GM23338 (cell line): ENCODE data around the gene NEIL3. TPM values are rescaled to one million over a fixed set of nuclear protein-coding genes. Genes with fewer than 3 reads are reported as not detected.
A peak's percentile ranks its signal among the peaks of the same experiment; 100 is the strongest.

Source experiments
- ATAC-seq: fragments of 200-7000 bp; cut with Tn5 transposase; 3 replicates; pipeline ENCODE4 v1.9.1; 2020
- DNase-seq: peaks from one replicate; pipeline ENCODE4 v3.0.0-alpha.2; 2015; ENCODE audit warnings: low spot score
- H2AFZ ChIP-seq: fragments of 200-600 bp; sonication (generic); 2 replicates; pipeline ENCODE4 v1.8.0; 2016; ENCODE audit warnings: antibody characterized with exemption, mild to moderate bottlenecking, moderate library complexity
- H3F3A ChIP-seq: fragments of 200-600 bp; sonication (generic); replicated peaks from 2 replicates; pipeline ENCODE4 v1.8.0; 2017; ENCODE audit warnings: antibody characterized with exemption, mixed run types, low read depth
- H3K27ac ChIP-seq: fragments of 200-600 bp; sonication (generic); 2 replicates; pipeline ENCODE4 v1.6.1; 2016; ENCODE audit warnings: low read depth
- H3K27me3 ChIP-seq: fragments of 200-600 bp; sonication (generic); 2 replicates; pipeline ENCODE4 v1.8.0; 2016; ENCODE audit warnings: mild to moderate bottlenecking, mixed run types, moderate library complexity; ENCODE audit not compliant: insufficient read depth
- H3K36me3 ChIP-seq: fragments of 200-600 bp; sonication (generic); 2 replicates; pipeline ENCODE4 v1.8.0; 2016; ENCODE audit warnings: mild to moderate bottlenecking; ENCODE audit not compliant: insufficient read depth
- H3K4me1 ChIP-seq: fragments of 200-600 bp; sonication (generic); 2 replicates; pipeline ENCODE4 v1.8.0; 2016; ENCODE audit warnings: mild to moderate bottlenecking, moderate library complexity; ENCODE audit not compliant: insufficient read depth
- H3K4me2 ChIP-seq: fragments of 200-600 bp; sonication (generic); 2 replicates; pipeline ENCODE4 v1.7.1; 2017; ENCODE audit warnings: mixed run types
- H3K4me3 ChIP-seq: fragments of 200-600 bp; sonication (generic); 2 replicates; pipeline ENCODE4 v1.6.1; 2016; ENCODE audit warnings: mixed run types
- H3K79me2 ChIP-seq: fragments of 200-600 bp; sonication (generic); replicated peaks from 2 replicates; pipeline ENCODE4 v1.8.0; 2017; ENCODE audit warnings: mild to moderate bottlenecking; ENCODE audit not compliant: insufficient read depth
- H3K9me2 ChIP-seq: fragments of 200-600 bp; sonication (generic); 2 replicates; pipeline ENCODE4 v1.8.0; 2017; ENCODE audit not compliant: insufficient read depth
- H4K20me1 ChIP-seq: fragments of 200-600 bp; sonication (generic); replicated peaks from 2 replicates; pipeline ENCODE4 v1.8.0; 2017; ENCODE audit warnings: mild to moderate bottlenecking; ENCODE audit not compliant: insufficient read depth
- H3K27ac Mint-ChIP-seq: 2 replicates; pipeline ENCODE4 v1.8.0; 2020; ENCODE audit warnings: inconsistent platforms, mild to moderate bottlenecking, moderate library complexity, mixed read lengths
- H3K27me3 Mint-ChIP-seq: 3 replicates; pipeline ENCODE4 v1.8.0; 2022; ENCODE audit warnings: low read depth, mild to moderate bottlenecking, moderate library complexity, mixed read lengths, inconsistent platforms; ENCODE audit not compliant: insufficient read depth, poor library complexity
- H3K36me3 Mint-ChIP-seq: 3 replicates; pipeline ENCODE4 v1.8.0; 2021; ENCODE audit warnings: low read depth, mild to moderate bottlenecking, inconsistent platforms, moderate library complexity, mixed read lengths
- H3K4me1 Mint-ChIP-seq: 3 replicates; pipeline ENCODE4 v1.8.0; 2020; ENCODE audit warnings: mild to moderate bottlenecking, inconsistent platforms, mixed read lengths
- H3K4me3 Mint-ChIP-seq: 3 replicates; pipeline ENCODE4 v1.8.0; 2021; ENCODE audit warnings: moderate library complexity, mild to moderate bottlenecking, inconsistent platforms, mixed read lengths
- H3K9me3 Mint-ChIP-seq: 3 replicates; pipeline ENCODE4 v1.8.0; 2020; ENCODE audit warnings: moderate library complexity, mild to moderate bottlenecking, inconsistent platforms, mixed read lengths
- CREB1 ChIP-seq: fragments of 250-450 bp; sonication (Bioruptor Pico); IDR thresholded peaks from 2 replicates; pipeline ENCODE4 v1.5.0; 2020; ENCODE audit warnings: low read depth, mild to moderate bottlenecking, moderate library complexity
- EZH2 ChIP-seq: fragments of 200-600 bp; sonication (generic); IDR thresholded peaks from one replicate; pipeline ENCODE4 v1.8.0; 2017; ENCODE audit warnings: antibody characterized with exemption, mild to moderate bottlenecking, low read depth; ENCODE audit not compliant: unreplicated experiment
- EZH2phosphoT487 ChIP-seq: fragments of 200-600 bp; sonication (generic); IDR thresholded peaks from one replicate; pipeline ENCODE4 v1.8.1; 2018; ENCODE audit warnings: antibody characterized with exemption; ENCODE audit not compliant: unreplicated experiment
- JUNB ChIP-seq: IDR thresholded peaks from one replicate; pipeline ENCODE4 v1.6.1; 2016; ENCODE audit warnings: antibody characterized with exemption; ENCODE audit not compliant: unreplicated experiment
- NANOG ChIP-seq: IDR thresholded peaks from 2 replicates; pipeline ENCODE4 v1.6.1; 2016; ENCODE audit warnings: antibody characterized with exemption, borderline replicate concordance
- POLR2AphosphoS5 ChIP-seq: IDR thresholded peaks from 2 replicates; pipeline ENCODE4 v1.6.1; 2016; ENCODE audit warnings: antibody characterized with exemption, low read depth
- STAT1 ChIP-seq: IDR thresholded peaks from one replicate; pipeline ENCODE4 v1.6.1; 2016; ENCODE audit warnings: antibody characterized with exemption; ENCODE audit not compliant: unreplicated experiment
- ZNF114 ChIP-seq: fragments of 250-450 bp; sonication (Bioruptor Pico); IDR thresholded peaks from 2 replicates; pipeline ENCODE4 v1.5.0; 2020; ENCODE audit warnings: mild to moderate bottlenecking, moderate library complexity
- ZNF331 ChIP-seq: fragments of 250-450 bp; sonication (Bioruptor Pico); IDR thresholded peaks from 2 replicates; pipeline ENCODE4 v1.5.0; 2020; ENCODE audit warnings: low read depth, mild to moderate bottlenecking, moderate library complexity
- polyA plus RNA-seq: library from polyadenylated mRNA; unstranded; fragments of >200 nt; fragmentation: Nextera tagmentation; extraction: Ambion mirVana; gene quantifications from 2 replicates; pipeline ENCODE4 v1.2.1, GENCODE V29; 2016
- total RNA-seq: library from RNA; depleted of rRNA; stranded (reverse); fragments of >200 nt; shearing (Covaris generic); gene quantifications from 2 replicates; pipeline ENCODE4 v1.2.3, GENCODE V29; 2014
- TF ChIP-seq, protein P1 (sequence below), 2 experiments: fragments of 200-600 bp in 1 of 2; sonication (generic) in 1 of 2; conservative IDR thresholded peaks; 2 replicates each; pipeline versions ENCODE4 v1.5.1 to v1.6.1; 2016 to 2017; ENCODE audit warnings: antibody characterized with exemption in 2 of 2, low read depth in 2 of 2, mild to moderate bottlenecking in 2 of 2, moderate library complexity in 1 of 2
- TF ChIP-seq, protein P2 (sequence below): fragments of 250-450 bp; sonication (Bioruptor Pico); IDR thresholded peaks from 2 replicates; pipeline ENCODE4 v1.5.0; 2020; ENCODE audit warnings: mild to moderate bottlenecking, moderate library complexity
- TF ChIP-seq, protein P3 (sequence below): IDR thresholded peaks from one replicate; pipeline ENCODE4 v1.6.1; 2018; ENCODE audit warnings: antibody characterized with exemption; ENCODE audit not compliant: unreplicated experiment
- TF ChIP-seq, protein P4 (sequence below): IDR thresholded peaks from 2 replicates; pipeline ENCODE4 v1.6.1; 2016; ENCODE audit warnings: antibody characterized with exemption

The NEIL3 gene
- total and polyA plus RNA-seq, 2 experiments from 2014 or later, result 11.8 to 15.4 TPM

DNA sequence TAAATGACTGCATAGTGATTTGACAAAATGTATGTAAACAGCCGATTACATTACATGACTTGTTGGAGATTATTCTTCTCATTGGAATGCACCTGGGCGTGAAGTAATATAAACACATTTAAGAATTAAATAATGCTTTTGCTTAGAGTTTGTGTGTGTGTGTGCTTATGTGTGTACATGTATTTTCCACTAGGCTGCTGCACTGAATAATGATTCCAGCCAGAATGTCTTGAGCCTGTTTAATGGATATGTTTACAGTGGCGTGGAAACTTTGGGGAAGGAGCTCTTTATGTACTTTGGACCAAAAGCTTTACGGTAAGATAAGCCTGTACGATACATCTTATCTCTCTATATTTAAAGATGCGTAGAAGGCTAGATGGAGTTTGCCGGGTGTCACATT, 12.6 kb downstream of the NEIL3 start:
- Mint-ChIP-seq H3K27me3 (no peaks in the 10 kb centered on the region), H3K9me3 (no peaks in the 10 kb centered on the region), H3K4me3 (no peak overlapping the region), H3K4me1 (peaks cover 12% of the 10 kb centered on the region; the same call in 2 of the 3 replicates), H3K36me3 (peaks cover 24% of the 10 kb centered on the region), H3K27ac (0 out of 2 replicates have a peak overlapping the region, but pooled peaks have one; percentile 3)
- ATAC-seq, result no peak
- H3F3A ChIP-seq, result no peaks in the 10 kb centered on the region
- no peak overlapping the region for H3K4me3 ChIP-seq
- no peak overlapping the region for H3K27ac ChIP-seq
- H3K79me2 ChIP-seq, result peaks cover 54% of the 10 kb centered on the region
- H2AFZ ChIP-seq, result no peak overlapping the region
- H3K27me3 ChIP-seq, result no peaks in the 10 kb centered on the region
- H3K36me3 ChIP-seq, result no peaks in the 10 kb centered on the region
- no peaks in the 10 kb centered on the region; the same call in 1 of the 2 replicates for H4K20me1 ChIP-seq
- H3K4me1 ChIP-seq, result no peaks in the 10 kb centered on the region
- no peak overlapping the region for H3K4me2 ChIP-seq
- TF ChIP-seq EZH2 (no peak), JUNB (no peak), STAT1 (no peak), EZH2phosphoT487 (no peak), ZNF331 (CRISPR knock-in tag) (no peak), NANOG (no peak), ZNF114 (CRISPR knock-in tag) (no peak), POLR2AphosphoS5 (no peak), CREB1 (CRISPR knock-in tag) (no peak)
- TF ChIP-seq, protein P1, sequence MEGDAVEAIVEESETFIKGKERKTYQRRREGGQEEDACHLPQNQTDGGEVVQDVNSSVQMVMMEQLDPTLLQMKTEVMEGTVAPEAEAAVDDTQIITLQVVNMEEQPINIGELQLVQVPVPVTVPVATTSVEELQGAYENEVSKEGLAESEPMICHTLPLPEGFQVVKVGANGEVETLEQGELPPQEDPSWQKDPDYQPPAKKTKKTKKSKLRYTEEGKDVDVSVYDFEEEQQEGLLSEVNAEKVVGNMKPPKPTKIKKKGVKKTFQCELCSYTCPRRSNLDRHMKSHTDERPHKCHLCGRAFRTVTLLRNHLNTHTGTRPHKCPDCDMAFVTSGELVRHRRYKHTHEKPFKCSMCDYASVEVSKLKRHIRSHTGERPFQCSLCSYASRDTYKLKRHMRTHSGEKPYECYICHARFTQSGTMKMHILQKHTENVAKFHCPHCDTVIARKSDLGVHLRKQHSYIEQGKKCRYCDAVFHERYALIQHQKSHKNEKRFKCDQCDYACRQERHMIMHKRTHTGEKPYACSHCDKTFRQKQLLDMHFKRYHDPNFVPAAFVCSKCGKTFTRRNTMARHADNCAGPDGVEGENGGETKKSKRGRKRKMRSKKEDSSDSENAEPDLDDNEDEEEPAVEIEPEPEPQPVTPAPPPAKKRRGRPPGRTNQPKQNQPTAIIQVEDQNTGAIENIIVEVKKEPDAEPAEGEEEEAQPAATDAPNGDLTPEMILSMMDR (conservative IDR thresholded peaks at IDR 0.05; ENCODE audit: low read depth in 2 of 2), result no peak
- TF ChIP-seq, protein P2, sequence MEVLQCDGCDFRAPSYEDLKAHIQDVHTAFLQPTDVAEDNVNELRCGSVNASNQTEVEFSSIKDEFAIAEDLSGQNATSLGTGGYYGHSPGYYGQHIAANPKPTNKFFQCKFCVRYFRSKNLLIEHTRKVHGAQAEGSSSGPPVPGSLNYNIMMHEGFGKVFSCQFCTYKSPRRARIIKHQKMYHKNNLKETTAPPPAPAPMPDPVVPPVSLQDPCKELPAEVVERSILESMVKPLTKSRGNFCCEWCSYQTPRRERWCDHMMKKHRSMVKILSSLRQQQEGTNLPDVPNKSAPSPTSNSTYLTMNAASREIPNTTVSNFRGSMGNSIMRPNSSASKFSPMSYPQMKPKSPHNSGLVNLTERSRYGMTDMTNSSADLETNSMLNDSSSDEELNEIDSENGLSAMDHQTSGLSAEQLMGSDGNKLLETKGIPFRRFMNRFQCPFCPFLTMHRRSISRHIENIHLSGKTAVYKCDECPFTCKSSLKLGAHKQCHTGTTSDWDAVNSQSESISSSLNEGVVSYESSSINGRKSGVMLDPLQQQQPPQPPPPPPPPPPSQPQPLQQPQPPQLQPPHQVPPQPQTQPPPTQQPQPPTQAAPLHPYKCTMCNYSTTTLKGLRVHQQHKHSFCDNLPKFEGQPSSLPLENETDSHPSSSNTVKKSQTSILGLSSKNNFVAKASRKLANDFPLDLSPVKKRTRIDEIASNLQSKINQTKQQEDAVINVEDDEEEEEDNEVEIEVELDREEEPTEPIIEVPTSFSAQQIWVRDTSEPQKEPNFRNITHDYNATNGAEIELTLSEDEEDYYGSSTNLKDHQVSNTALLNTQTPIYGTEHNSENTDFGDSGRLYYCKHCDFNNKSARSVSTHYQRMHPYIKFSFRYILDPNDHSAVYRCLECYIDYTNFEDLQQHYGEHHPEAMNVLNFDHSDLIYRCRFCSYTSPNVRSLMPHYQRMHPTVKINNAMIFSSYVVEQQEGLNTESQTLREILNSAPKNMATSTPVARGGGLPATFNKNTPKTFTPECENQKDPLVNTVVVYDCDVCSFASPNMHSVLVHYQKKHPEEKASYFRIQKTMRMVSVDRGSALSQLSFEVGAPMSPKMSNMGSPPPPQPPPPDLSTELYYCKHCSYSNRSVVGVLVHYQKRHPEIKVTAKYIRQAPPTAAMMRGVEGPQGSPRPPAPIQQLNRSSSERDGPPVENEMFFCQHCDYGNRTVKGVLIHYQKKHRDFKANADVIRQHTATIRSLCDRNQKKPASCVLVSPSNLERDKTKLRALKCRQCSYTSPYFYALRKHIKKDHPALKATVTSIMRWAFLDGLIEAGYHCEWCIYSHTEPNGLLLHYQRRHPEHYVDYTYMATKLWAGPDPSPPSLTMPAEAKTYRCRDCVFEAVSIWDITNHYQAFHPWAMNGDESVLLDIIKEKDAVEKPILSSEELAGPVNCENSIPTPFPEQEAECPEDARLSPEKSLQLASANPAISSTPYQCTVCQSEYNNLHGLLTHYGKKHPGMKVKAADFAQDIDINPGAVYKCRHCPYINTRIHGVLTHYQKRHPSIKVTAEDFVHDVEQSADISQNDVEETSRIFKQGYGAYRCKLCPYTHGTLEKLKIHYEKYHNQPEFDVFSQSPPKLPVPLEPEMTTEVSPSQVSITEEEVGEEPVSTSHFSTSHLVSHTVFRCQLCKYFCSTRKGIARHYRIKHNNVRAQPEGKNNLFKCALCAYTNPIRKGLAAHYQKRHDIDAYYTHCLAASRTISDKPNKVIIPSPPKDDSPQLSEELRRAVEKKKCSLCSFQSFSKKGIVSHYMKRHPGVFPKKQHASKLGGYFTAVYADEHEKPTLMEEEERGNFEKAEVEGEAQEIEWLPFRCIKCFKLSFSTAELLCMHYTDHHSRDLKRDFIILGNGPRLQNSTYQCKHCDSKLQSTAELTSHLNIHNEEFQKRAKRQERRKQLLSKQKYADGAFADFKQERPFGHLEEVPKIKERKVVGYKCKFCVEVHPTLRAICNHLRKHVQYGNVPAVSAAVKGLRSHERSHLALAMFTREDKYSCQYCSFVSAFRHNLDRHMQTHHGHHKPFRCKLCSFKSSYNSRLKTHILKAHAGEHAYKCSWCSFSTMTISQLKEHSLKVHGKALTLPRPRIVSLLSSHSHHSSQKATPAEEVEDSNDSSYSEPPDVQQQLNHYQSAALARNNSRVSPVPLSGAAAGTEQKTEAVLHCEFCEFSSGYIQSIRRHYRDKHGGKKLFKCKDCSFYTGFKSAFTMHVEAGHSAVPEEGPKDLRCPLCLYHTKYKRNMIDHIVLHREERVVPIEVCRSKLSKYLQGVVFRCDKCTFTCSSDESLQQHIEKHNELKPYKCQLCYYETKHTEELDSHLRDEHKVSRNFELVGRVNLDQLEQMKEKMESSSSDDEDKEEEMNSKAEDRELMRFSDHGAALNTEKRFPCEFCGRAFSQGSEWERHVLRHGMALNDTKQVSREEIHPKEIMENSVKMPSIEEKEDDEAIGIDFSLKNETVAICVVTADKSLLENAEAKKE, result no peak
- TF ChIP-seq, protein P3, sequence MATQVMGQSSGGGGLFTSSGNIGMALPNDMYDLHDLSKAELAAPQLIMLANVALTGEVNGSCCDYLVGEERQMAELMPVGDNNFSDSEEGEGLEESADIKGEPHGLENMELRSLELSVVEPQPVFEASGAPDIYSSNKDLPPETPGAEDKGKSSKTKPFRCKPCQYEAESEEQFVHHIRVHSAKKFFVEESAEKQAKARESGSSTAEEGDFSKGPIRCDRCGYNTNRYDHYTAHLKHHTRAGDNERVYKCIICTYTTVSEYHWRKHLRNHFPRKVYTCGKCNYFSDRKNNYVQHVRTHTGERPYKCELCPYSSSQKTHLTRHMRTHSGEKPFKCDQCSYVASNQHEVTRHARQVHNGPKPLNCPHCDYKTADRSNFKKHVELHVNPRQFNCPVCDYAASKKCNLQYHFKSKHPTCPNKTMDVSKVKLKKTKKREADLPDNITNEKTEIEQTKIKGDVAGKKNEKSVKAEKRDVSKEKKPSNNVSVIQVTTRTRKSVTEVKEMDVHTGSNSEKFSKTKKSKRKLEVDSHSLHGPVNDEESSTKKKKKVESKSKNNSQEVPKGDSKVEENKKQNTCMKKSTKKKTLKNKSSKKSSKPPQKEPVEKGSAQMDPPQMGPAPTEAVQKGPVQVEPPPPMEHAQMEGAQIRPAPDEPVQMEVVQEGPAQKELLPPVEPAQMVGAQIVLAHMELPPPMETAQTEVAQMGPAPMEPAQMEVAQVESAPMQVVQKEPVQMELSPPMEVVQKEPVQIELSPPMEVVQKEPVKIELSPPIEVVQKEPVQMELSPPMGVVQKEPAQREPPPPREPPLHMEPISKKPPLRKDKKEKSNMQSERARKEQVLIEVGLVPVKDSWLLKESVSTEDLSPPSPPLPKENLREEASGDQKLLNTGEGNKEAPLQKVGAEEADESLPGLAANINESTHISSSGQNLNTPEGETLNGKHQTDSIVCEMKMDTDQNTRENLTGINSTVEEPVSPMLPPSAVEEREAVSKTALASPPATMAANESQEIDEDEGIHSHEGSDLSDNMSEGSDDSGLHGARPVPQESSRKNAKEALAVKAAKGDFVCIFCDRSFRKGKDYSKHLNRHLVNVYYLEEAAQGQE, result no peak
- TF ChIP-seq, protein P4, sequence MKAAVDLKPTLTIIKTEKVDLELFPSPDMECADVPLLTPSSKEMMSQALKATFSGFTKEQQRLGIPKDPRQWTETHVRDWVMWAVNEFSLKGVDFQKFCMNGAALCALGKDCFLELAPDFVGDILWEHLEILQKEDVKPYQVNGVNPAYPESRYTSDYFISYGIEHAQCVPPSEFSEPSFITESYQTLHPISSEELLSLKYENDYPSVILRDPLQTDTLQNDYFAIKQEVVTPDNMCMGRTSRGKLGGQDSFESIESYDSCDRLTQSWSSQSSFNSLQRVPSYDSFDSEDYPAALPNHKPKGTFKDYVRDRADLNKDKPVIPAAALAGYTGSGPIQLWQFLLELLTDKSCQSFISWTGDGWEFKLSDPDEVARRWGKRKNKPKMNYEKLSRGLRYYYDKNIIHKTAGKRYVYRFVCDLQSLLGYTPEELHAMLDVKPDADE, result no peak
- DNase-seq, result no peak
- H3K9me2 ChIP-seq, result no peaks in the 10 kb centered on the region
